GM12891 (cell line): ENCODE results near the gene PDE12.

Experiments
- POLR2A ChIP-seq: IDR thresholded peaks from 2 replicates; pipeline ENCODE4 v1.6.1; 2011; ENCODE audit warnings: low read depth, low read length, control low read depth
- POLR2AphosphoS5 ChIP-seq: IDR thresholded peaks from 2 replicates; pipeline ENCODE4 v1.6.1; 2011; ENCODE audit warnings: low read depth, low read length, control low read depth
- SPI1 ChIP-seq: IDR thresholded peaks from 2 replicates; pipeline ENCODE4 v1.6.1; 2011; ENCODE audit warnings: low read depth, low read length, control low read depth

DNA sequence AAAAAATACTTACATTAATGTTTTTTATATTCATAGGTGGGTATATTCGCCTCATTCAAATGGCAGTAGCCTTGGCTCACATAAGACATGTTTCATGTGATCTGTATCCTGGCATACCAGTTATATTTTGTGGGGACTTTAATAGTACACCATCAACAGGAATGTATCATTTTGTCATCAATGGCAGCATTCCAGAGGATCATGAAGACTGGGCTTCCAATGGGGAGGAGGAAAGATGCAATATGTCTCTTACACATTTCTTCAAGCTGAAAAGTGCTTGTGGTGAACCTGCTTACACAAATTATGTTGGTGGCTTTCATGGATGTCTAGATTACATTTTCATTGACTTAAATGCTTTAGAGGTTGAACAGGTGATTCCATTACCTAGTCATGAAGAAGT is 3.5 kb downstream of the PDE12 start:
- no peak for TF ChIP-seq POLR2A
- TF ChIP-seq POLR2AphosphoS5, result no peak
- no peak for TF ChIP-seq SPI1
